HG02840 (cell line): ENCODE results near the gene RPL35.
"Not testable (repeated sequence)": the region's sequence is repeated elsewhere in the genome, so short reads cannot be mapped to it uniquely, and the experiment has no call there.

Source experiments
- ATAC-seq: cut with Tn5 transposase; IDR thresholded peaks from one replicate; pipeline ENCODE4 v1.9.1; 2021; ENCODE audit warnings: mild to moderate bottlenecking, moderate library complexity, moderate number of reproducible peaks; ENCODE audit not compliant: unreplicated experiment, low FRiP score

RPL35 gene

DNA sequence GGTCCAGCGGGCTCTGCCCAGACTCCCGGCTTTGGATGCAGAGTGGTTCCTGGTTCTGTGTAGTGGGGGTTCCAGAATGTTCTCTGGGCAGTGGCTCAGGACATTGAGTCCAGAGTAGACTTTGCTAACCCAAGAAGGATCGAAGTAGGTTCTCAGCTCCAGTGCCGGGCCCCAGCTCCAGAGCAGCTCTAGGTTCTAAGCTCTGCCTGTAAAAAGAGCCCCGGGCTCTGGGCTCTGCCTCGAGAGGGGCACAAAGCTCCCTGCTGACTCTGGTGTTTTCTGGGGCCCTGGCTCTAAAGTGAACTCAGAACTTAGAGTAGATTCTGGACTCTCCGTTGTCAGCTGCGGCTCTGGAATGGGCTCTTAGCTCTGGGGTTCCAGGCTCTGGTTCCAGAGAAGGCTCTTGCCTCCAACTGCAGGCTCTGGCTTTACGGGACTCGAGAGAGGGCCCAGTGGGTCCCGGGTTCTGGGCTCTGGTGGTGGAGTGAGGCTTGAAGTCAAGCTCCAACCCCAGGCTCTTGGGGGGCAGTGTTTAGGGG is 8.1 kb downstream of the RPL35 start:
- ATAC-seq = no peak

DNA sequence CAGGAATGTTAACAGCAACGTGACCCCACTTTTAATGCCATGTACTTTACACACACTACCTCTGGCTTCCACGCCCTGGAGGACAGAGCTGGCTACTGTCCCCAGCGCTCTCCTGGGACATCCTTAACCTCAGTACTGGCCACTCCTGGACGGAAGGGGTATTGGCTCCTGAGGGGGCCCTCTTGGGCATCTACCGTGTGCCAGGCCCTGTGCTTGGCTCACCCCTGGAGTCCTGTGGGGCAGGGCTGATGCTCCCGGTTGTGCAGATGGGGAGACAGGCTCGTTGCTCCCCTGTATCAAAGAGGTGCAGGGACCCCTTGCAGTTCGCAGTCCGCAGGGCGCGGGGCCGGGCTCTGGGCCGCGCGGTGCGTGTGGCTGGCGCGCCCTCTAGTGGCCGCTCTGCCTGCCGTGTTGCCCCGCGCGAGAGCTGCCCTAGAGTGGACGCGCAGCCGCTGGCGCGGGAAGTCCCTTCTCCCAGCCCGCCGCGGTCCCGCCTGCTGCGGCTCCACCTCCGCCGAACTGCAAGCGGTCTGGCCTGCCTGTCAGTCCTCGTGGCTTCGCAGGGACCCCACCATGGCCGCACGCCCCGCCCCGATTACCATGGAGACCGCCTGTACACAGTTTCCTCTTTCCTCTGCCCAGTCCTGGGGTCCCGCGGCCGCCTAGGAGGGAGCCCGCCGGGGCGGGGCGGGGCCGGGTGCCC is 8.8 kb downstream of the RPL35 start, which contains the start of gene WDR38:
Gene WDR38, plus strand, starts transcription at position 632 of the 703 bp plus-strand sequence. CDS start 72 bp downstream, outside the sequence.
- no peak for ATAC-seq

DNA sequence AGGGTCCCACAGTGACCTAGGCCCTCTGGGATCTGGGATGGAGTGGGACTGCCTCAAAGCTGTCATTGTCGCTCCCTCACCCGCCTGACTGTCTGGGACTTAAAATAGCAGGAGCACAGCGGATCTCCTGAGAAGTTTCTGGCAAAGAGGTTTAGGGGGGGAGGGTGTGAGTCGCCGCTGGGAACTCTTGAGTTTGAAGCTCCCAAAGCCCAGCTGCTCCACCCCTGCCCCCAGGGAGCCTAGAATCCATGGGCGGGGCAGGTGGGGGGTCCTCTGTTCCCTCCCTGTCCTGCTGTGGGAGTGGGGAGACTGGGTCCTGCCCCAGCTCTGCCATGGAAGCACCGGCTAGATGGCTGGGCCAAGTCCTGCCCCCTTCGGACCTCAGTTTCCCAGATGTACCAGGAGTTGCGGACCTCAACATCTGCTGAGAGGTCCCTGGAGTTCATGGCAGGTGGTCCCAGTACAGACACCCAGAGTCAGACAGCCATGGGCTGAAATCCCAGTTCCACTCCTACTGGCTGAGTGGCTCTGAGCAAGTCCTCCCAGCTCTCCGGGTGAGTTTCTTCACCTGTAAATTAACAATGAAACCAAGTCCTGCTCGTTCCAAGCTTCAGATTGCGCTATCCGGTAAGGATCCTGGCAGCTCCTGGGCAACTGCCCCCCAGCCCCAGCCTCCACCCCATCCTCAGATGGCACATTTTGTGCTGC is 9.5 kb downstream of the RPL35 start:
- ATAC-seq = no peak

DNA sequence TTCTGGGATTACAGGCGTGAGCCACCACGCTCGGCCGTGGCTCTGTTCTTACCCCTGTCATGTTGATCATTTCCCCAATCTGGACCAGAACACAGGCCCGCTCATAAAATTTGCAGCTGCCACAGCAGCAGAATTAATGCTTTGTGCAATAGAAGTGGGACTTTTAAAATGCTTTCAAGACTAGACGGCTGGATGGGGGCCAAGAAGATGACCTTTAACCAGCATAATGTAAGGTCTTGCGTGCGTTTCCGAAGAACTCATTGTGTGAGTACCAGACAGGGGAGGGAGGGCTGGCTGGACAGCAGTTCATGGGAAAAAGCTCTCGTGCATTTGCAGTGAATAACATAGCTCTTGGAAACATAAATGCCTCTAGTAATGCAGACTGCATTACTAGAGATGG is 12.0 kb downstream of the RPL35 start:
- ATAC-seq = no peak

DNA sequence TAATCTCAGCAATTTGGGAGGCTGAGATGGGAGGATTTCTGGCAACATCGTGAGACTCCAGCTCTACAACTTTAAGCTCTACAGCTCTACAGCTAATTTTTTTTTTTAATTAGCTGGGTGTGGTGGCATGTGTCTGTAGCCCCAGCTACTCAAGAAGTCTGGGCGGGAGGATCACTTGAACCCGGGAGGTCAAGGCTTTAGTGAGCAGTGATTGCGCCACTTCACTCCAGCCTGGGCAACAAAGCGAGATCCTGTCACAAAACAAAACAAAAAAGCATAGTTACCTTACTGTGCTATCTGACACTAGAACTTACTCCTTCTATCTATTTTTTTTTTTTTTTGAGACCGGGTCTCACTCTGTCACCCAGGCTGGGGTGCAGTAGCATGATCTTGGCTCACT is 14.8 kb downstream of the RPL35 start:
- no peak for ATAC-seq

DNA sequence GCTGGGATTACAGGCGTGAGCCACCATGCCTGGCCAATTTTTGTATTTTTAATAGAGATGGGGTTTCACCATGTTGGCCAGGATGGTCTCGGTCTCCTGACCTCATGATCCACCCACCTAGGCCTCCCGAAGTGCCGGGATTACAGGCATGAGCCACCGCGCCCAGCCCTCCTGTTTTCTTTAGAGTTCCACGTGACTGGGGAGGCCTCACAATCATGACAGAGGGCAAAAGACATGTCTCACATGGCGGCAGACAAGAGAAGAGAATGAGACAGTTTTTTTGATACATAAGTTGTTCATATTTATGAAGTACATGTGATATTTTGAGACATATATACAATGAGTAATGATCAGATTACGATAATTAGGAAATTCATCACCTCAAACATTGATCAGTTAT is 15.3 kb downstream of the RPL35 start:
- not testable (repeated sequence) for ATAC-seq

DNA sequence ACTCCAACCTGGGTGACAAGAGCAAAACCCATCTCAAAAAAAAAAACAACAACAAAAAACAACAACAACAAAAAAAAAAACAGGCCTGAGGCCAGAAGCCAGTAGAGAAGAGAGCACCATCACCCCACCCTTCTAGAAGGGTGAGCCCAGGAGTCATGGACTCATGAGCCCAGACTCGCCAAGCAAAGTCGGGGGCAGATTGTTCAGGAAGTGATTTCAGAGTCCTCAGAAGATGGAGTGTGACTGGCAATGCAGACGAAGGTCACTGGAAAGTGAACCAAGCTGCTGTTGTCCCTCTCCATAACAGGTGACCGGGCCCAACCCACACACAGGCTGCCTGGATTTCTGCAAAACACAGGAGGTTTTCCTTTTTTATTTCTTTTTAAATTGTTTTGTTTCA is 17.5 kb downstream of the RPL35 start:
- ATAC-seq = no peak

DNA sequence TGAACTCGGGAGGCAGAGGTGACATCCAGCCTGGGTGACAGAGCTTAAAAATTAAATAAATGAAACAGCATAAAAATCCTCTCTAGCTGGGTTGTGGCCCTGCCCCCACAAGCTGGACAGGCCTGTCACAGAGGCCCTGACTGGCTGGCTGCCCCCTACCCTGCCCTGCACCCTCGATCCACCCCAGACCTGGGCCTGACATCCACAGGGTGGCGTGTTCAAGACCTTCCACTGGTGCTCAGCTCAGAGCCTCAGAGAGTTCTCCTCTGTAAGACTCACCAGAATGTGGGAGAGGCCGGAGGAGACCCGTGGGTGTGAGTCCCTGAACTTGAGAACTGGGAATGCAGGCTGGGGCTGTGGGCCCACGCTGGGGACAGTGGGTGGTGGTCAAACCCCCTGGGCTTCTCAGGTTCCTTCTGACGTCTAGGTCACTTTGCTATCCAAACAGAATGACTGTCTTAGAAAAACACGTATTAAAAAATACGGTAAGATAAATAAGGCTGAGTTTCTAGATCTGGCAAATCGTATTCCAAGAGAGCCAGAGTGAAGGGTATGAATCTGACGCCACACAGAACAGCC is 18.2 kb downstream of the RPL35 start:
- ATAC-seq = no peak

DNA sequence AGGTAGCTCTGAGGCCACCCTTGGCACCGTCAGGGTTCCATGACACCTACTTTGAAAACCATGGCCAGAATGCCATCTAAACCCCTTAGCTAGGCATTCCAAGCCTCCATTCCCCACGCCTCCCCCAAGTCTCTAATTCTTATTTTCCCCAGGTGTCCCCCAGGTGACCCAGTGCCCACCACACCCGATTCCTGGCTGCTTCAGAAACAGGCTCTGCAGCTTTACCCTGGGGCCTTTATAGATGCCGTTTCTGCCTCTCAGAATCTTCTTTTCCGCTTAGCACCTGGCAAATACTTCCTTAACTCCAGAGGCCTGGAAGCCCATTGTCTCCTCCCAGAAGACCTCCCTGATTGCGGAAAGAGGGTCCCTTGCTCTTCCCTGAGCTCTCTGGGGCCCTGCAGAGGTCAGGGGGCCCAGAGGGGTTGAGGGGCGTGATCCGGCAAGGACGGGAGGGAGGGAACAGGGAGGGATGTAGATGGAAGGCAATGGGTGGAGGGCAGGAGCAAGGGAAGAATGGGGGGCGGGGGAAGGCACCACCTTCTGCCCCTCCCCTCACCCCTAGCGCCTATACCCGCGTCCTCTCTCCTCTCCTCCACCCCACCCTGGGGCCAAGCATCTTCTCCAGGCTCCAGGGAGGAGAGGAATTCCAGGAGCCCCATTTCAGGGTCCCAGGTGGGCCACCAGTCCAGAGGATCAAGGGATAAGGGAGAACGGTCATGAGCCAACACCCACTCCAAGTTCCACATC is 20.5 kb downstream of the RPL35 start:
- no peak for ATAC-seq

DNA sequence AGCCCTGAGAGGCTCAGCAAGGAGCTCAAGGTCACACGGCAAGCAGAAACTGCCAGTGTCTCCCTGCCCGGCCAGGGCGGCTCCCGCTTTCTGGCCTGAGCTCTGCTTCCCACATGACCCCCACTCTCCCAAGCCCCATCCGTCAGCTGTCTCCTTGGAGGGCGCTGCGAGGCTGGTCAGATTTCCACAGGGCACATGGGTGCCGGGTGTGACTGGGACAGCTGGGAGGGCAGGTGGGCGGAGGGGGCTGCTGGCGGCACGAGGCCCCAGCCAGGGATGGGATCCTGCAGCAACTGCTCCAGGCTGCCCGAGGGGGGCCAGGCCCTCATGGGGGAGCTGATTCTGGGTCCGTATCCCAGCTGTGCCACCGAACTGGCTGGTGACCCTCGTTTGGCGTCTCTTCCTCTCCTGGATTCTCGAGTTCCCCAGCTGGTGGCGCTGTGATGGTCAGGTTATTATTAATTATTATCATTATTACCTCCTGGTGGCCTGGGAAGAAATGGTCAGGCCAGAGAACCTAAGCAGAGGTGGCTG is 21.4 kb downstream of the RPL35 start:
- no peak for ATAC-seq

DNA sequence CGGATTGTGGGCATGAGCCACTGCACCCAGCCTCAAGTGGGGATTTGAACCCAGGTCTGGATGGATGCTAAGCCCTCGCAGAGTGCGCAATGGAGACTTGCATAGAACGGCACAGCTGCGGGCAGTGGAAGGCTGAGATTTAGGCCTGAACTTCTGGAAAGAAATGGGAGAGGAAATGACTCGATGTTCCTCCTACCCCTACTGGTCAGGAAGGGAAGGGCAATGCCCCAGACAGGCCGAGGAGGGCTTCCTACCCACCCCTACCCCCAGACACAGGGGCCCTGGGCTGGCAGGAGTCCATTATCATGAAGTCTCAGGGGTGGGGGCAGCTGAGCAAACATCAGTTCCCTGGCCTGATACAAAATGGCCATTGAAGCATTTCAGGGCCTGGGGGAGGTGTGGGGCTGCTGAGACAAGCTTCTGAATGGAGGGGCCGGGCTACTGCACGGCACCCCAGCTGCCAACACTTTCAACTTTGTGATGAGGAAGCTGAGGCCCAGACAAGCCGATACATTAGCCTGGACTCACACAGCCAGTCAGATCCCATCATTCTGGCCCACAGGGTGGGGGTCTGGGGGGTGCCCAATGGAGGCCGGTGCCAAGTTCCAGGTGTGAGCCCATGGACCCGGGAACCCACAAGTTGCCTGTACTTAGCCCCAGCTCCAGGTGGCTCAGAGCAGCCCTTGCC is 22.0 kb downstream of the RPL35 start:
- no peak for ATAC-seq

DNA sequence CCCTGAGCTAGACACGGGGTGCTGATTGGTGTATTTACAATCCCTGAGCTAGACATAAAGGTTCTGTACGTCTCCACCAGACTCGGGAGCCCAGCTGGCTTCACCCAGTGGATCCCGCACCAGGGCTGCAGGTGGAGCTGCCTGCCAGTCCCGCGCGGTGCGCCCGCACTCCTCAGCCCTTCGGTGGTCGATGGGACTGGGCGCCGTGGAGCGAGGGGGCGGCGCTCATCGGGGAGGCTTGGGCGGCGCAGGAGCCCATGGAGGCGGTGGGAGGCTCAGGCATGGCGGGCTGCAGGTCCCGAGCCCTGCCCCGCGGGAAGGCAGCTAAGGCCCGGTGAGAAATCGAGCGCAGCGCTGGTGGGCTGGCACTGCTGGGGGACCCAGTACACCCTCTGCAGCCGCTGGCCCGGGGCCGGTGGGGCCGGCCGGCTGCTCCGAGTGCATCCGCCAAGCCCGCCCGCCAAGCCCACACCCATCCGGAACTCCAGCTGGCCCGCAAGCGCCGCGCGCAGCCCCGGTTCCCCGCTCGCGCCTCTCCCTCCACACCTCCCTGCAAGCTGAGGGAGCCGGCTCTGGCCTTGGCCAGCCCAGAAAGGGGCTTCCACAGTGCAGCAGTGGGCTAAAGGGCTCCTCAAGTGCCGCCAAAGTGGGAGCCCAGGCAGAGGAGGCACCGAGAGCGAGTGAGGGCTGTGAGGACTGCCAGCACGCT is 23.0 kb downstream of the RPL35 start:
- not testable (repeated sequence) for ATAC-seq

DNA sequence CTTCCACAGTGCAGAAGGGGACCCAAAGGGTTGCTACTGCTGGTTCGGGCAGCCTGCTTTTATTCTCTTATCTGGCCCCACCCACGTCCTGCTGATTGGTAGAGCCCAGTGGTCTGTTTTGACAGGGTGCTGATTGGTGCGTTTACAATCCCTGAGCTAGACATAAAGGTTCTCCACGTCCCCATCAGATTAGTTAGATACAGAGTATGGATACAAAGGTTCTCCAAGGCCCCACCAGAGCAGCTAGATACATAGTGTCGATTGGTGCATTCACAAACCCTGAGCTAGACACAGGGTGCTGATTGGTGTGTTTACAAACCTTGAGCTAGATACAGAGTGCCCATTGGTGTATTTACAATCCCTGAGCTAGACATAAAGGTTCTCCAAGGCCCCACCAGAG is 23.6 kb downstream of the RPL35 start:
- ATAC-seq = not testable (repeated sequence)

DNA sequence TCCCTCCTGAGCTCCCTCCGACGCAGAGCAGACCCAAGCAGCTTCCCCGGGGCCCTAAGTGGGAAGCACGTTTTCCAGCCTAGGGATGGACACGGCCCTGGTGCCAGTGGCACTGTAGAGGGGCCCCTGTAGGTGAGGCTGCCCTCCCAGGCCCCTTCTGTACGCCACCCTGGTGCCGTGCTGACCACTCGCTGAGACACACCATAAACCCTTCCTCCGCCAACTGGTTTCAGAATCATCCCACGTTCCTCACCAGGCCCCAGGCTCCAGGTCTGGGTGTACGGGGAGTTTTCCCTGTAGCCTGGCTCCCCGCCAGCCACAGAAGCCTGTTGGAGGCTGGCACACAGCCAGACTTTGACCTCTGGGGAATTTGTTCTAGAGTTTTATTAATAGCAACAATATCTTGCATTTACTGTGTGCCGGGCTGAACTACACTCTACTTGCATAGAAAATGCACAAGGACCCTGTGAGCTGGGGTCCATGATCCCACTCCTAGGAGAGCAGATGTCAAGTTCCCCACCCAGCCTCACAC is 26.7 kb downstream of the RPL35 start:
- ATAC-seq = no peak

DNA sequence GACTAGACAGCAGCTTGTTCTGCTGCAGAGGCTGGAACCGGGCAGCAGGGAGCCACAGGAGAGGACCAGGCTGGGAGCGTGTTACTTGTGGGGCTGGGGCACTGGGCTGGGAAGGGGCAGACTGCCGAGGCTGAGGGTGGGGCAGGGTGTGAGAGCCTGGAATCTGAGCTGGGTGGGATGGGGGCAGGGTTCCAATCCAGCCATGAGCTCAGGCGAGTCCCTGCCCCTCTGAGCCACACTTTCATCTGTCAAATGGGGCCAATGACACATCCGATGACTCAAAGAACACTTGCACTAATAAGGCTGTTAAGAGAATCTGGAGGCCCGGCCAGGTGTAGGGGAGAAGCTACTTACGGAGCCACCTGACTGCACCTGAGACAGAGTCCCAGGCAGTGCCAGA is 27.2 kb downstream of the RPL35 start:
- no peak for ATAC-seq

DNA sequence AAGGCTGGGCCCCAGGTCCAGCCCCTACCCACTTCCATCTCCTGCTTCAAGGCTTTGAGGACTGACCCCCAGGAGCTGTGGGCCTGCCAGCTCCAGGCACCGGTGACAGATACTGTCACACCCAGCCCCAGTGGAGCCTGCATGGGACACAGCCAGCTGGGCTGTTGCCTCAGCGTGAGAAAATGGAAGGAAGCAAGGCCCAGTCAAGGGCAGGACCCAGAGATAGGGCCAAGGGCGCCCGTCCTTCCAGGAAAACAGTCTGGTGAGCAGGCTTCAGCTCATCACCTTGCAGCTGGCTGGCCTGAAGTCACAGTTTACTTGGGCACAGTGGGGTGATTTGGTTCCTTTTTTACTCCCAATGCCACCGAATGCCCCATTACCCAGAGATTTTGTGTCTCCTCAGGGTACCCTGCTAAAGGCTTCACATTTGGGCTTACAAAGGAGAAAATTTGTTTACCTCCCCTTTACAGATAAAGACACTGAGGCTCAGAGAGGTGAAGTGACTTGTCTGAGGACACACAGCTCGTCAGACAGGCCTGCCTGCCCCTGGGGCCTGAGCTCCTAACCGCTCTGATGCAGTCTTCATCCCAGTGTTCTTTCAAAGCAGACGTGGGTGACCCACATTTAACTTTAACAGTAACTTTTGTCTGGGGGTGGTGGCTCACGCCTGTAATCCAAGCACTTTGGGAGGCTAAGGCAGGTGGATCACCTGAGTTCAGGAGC is 30.0 kb downstream of the RPL35 start:
- ATAC-seq = no peak

DNA sequence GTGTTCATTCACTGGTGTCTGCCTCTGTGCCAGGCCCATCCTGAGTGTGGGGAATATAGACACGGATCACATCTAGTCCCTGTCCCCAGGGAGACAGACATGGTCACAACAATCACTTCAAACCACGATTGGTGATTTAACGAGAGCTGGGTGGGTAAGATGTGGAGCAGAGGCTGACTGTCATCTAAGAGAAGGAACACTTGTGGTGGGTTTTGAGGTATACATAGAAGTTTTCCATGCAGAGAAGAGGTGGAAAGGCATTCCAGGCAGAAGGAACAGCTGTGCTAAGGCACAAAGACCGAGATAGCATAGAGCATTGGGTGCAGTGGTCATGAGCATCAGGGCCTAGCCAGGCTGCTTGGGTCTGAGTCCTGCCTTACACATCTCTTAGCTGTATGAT is 31.2 kb downstream of the RPL35 start:
- no peak for ATAC-seq

DNA sequence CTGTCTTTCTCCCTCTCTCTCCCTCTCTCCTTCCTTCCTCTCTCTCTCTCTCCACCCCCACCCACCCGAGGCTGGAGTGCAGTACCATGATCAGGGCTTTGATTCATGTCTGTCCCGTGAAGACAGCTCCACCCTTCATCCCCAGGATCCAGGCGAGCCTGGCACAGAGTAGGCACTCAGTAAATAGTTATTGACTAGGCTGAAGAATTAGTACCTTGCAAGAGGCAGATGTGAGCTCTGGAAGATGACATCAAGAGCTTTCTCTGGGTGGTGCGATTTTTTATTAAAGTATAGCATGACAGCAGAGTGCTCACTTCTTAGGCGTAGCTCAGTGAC is 32.5 kb downstream of the RPL35 start:
- ATAC-seq = no peak
